ENCODE measurements around the gene MACROD1. TPM values are rescaled to one million over a fixed set of nuclear protein-coding genes. Genes with fewer than 3 reads are reported as not detected.

Gene MACROD1
- total and polyA plus RNA-seq, 9 of the 15 experiments (the other 6 are each of a cell fraction or from before 2014, with no cell fraction given), result 1.1 to 60.0 (median 26.4) TPM

- Histone ChIP-seq H3K9ac (ENCODE audit: insufficient read depth in 1 of 2, low read depth in 2 of 2, low read length in 2 of 2) (peak overlapping the region; percentile 42 to 99; a peak in 3 of 4 replicates), H3K4me3 (peak overlapping the region; percentile 70; the same call in 1 of the 2 replicates), H3K4me1 (replicated peaks in 1 of 2; ENCODE audit: control insufficient read depth in 2 of 2, insufficient read depth in 2 of 2, low read length in 2 of 2) (peaks cover 26 to 55% of the 10 kb centered on the region in 2 experiments), H3K27ac (ENCODE audit: extremely low read depth, low read depth, low read length) (peak overlapping the region; percentile 43; the same call in 2 of the 3 replicates), H3K36me3 (ENCODE audit: control insufficient read depth, insufficient read depth, low read length) (peaks cover 4% of the 10 kb centered on the region), H2AFZ (ENCODE audit: low read depth, low read length) (no peak overlapping the region), H3K79me2 (ENCODE audit: control insufficient read depth, insufficient read depth, low read length) (peaks cover 32% of the 10 kb centered on the region), H3K9me3 (replicated peaks; ENCODE audit: control insufficient read depth, insufficient read depth, low read depth, low read length) (no peaks in the 10 kb centered on the region), H4K20me1 (replicated peaks; ENCODE audit: control insufficient read depth, insufficient read depth, low read length) (no peaks in the 10 kb centered on the region), H3K27me3 (ENCODE audit: control insufficient read depth in 2 of 2, insufficient read depth in 2 of 2, low read length in 2 of 2) (no peaks in the 10 kb centered on the region), H3K4me2 (ENCODE audit: insufficient read depth, low read length) (peak overlapping the region; percentile 97), H3K9me1 (ENCODE audit: control insufficient read depth, insufficient read depth, low read length) (no peaks in the 10 kb centered on the region)
- TF ChIP-seq NFIC (IDR thresholded peaks at IDR 0.05) (0 out of 2 replicates have a peak, but pooled peaks have one; percentile 25), MBD2 (IDR thresholded peaks at IDR 0.05; ENCODE audit: borderline replicate concordance, low read depth) (no peak), AFF1 (IDR thresholded peaks at IDR 0.05; ENCODE audit: low read depth in 1 of 2, partially characterized antibody in 2 of 2) (peak in 1 of 2 experiments; percentile 40), NR2C1 (IDR thresholded peaks at IDR 0.05) (0 out of 2 replicates have a peak, but pooled peaks have one; percentile 12), NR2C1 (tag; IDR thresholded peaks at IDR 0.05) (no peak), KDM1A (IDR thresholded peaks at IDR 0.05) (peak; percentile 7 to 25; a peak in 1 of 4 replicates), NFE2L1 (tag; IDR thresholded peaks at IDR 0.05; ENCODE audit: borderline replicate concordance, low read depth) (no peak), ZNF740 (CRISPR knock-in tag; IDR thresholded peaks at IDR 0.05) (peak; percentile 55; the same call in 1 of the 2 replicates), ZNF740 (tag; IDR thresholded peaks at IDR 0.05) (no peak), RBM25 (IDR thresholded peaks at IDR 0.05; ENCODE audit: low read depth, low read length, severe bottlenecking) (peak; percentile 59), BCOR (IDR thresholded peaks at IDR 0.05) (0 out of 2 replicates have a peak, but pooled peaks have one; percentile 20), GABPA (tag; conservative IDR thresholded peaks at IDR 0.05; ENCODE audit: low read depth) (no peak)
- ATAC-seq (no peak), DNase-seq (ENCODE audit: extremely low read depth in 1 of 4, low spot score in 3 of 4) (no peak), FAIRE-seq (no peak)
- WGBS (ENCODE audit: insufficient coverage, low coverage, missing lambda C conversion rate), result 22% methylated on average over 4 of the region's 7 CpGs
- BruUV-seq (replicated peaks), result no TSS peak
- in situ Hi-C loops (cut with MboI), result no loop called here
- intact Hi-C loops (cut with micrococcal nuclease), result loop anchor here (2.0 kb wide), 1 partner anchor 47 kb away; the partner anchor contains the start of gene DNAJC4
- POLR2A ChIA-PET, result no interaction called here
- CTCF ChIA-PET (ENCODE audit: low intra/inter-chr PET ratio), result no interaction called here
These were observed 18.0 kb upstream of the MACROD1 start for GRCh38 chr11:64183890-64184289.
